Measurements from ENCODE around the gene ADAMTSL5.
"Not testable (repeated sequence)": the region's sequence is repeated elsewhere in the genome, so short reads cannot be mapped to it uniquely, and the experiment has no call there.

The ADAMTSL5 gene

GRCh38 chr19:1514295-1514661 lies 1.5 kb upstream of the ADAMTSL5 start:
- in situ Hi-C loops (cut with MboI; ENCODE audit: low sequenced_read_pairs), result no loop called here

- in situ Hi-C loops (cut with MboI; ENCODE audit: low sequenced_read_pairs), result no loop called here
These were observed 878 bp upstream of the ADAMTSL5 start for GRCh38 chr19:1513499-1514294.

- in situ Hi-C loops (cut with MboI; ENCODE audit: low sequenced_read_pairs), result no loop called here
These were observed 1.2 kb downstream of the ADAMTSL5 start for GRCh38 chr19:1511318-1512317.

GRCh38 chr19:1510807-1511206 lies 2.0 kb downstream of the ADAMTSL5 start:
- in situ Hi-C loops (cut with MboI; ENCODE audit: low sequenced_read_pairs), result no loop called here

GRCh38 chr19:1510442-1510806 lies 2.4 kb downstream of the ADAMTSL5 start:
- in situ Hi-C loops (cut with MboI; ENCODE audit: low sequenced_read_pairs), result no loop called here

GRCh38 chr19:1509602-1510441 lies 3.0 kb downstream of the ADAMTSL5 start:
- in situ Hi-C loops (cut with MboI; ENCODE audit: low sequenced_read_pairs), result no loop called here

- in situ Hi-C loops (cut with MboI; ENCODE audit: low sequenced_read_pairs), result no loop called here
These were observed 4.3 kb downstream of the ADAMTSL5 start for GRCh38 chr19:1508507-1508856.

GRCh38 chr19:1507763-1508506 lies 4.9 kb downstream of the ADAMTSL5 start:
- in situ Hi-C loops (cut with MboI; ENCODE audit: low sequenced_read_pairs), result no loop called here

- in situ Hi-C loops (cut with MboI; ENCODE audit: low sequenced_read_pairs), result no loop called here
These were observed 5.6 kb downstream of the ADAMTSL5 start for GRCh38 chr19:1507192-1507660.

GRCh38 chr19:1505991-1506881 lies 6.6 kb downstream of the ADAMTSL5 start:
- in situ Hi-C loops (cut with MboI; ENCODE audit: low sequenced_read_pairs), result no loop called here

- in situ Hi-C loops (cut with MboI; ENCODE audit: low sequenced_read_pairs), result no loop called here
These were observed 7.8 kb downstream of the ADAMTSL5 start for GRCh38 chr19:1505012-1505411.

GRCh38 chr19:1503925-1504773 lies 8.7 kb downstream of the ADAMTSL5 start:
- in situ Hi-C loops (cut with MboI; ENCODE audit: low sequenced_read_pairs), result no loop called here

- in situ Hi-C loops (cut with MboI; ENCODE audit: low sequenced_read_pairs), result no loop called here
These were observed 9.5 kb downstream of the ADAMTSL5 start for GRCh38 chr19:1503089-1503924.

- in situ Hi-C loops (cut with MboI; ENCODE audit: low sequenced_read_pairs), result no loop called here
These were observed 10.3 kb downstream of the ADAMTSL5 start for GRCh38 chr19:1502433-1503088.

- in situ Hi-C loops (cut with MboI; ENCODE audit: low sequenced_read_pairs), result no loop called here
These were observed 11.6 kb downstream of the ADAMTSL5 start for GRCh38 chr19:1501200-1501595.

GRCh38 chr19:1499231-1499630 lies 13.6 kb downstream of the ADAMTSL5 start:
- in situ Hi-C loops (cut with MboI; ENCODE audit: low sequenced_read_pairs), result not testable (repeated sequence)

Data from HL-60/S4 (cell line).